A549 (cell line): ENCODE measurements around the gene PPP2R3C. TPM values are rescaled to one million over a fixed set of nuclear protein-coding genes. Genes with fewer than 3 reads are reported as not detected.

Experiments used
- ATAC-seq, 2 experiments: fragments of 200-7000 bp in 1 of 2; fragments of >200 bp in 1 of 2; cut with Nextera tagmentation in 1 of 2; cut with Tn5 transposase in 1 of 2; 3 replicates each; pipeline versions ENCODE4 v1.8.0 to v1.9.1; 2018 to 2020; ENCODE audit warnings: mild to moderate bottlenecking in 1 of 2, moderate library complexity in 1 of 2
- CTCF ChIA-PET: fragments of 300-600 bp; sonication (Branson Sonifier 250); formaldehyde crosslinking; extraction: SDS; loops from one replicate; lab custom pipeline; 2021; ENCODE audit warnings: antibody characterized with exemption, inconsistent platforms; lab: Yijun Ruan, JAX
- POLR2A ChIA-PET: fragments of 350-600 bp; formaldehyde crosslinking; extraction: SDS; loops from one replicate; lab custom pipeline; 2021; ENCODE audit warnings: antibody characterized with exemption, inconsistent platforms; lab: Yijun Ruan, JAX
- DNase-seq, 2 experiments: peaks; one replicate each; pipeline versions ENCODE4 v3.0.0 to v3.0.0-alpha.2; 2011 to 2016; ENCODE audit warnings: low read depth in 1 of 2, low spot score in 1 of 2
- FAIRE-seq: peaks from 2 replicates; lab custom pipeline; 2011; peaks lifted over from hg19 to GRCh38; lab: Jason Lieb, UNC
- H3K27ac ChIP-seq, 2 experiments: fragments of >200 bp; sonication (Bioruptor Twin); formaldehyde crosslinking; 3 replicates each; pipeline ENCODE4 v1.5.1; 2016 to 2017
- H3K4me1 ChIP-seq: fragments of >200 bp; sonication (Bioruptor Twin); formaldehyde crosslinking; 3 replicates; pipeline ENCODE4 v1.6.1; 2016
- H3K4me2 ChIP-seq: fragments of >200 bp; sonication (Bioruptor Twin); formaldehyde crosslinking; 3 replicates; pipeline ENCODE4 v1.6.1; 2016
- H3K4me3 ChIP-seq: fragments of >200 bp; sonication (Bioruptor Twin); formaldehyde crosslinking; 3 replicates; pipeline ENCODE4 v1.5.1; 2016
- H3K9me3 ChIP-seq: fragments of >200 bp; sonication (Bioruptor Twin); formaldehyde crosslinking; 3 replicates; pipeline ENCODE4 v1.6.1; 2016
- BHLHE40 ChIP-seq: IDR thresholded peaks from 2 replicates; pipeline ENCODE4 v1.6.1; 2012; ENCODE audit warnings: low read depth, low read length, inconsistent platforms
- CBX2 ChIP-seq: fragments of 200-600 bp; sonication (generic); IDR thresholded peaks from 2 replicates; pipeline ENCODE4 v1.6.1; 2016; ENCODE audit warnings: low read depth, mild to moderate bottlenecking, borderline replicate concordance
- CBX8 ChIP-seq: fragments of 200-600 bp; sonication (generic); IDR thresholded peaks from 2 replicates; pipeline ENCODE4 v1.6.1; 2016
- EHF ChIP-seq: fragments of 250-450 bp; sonication (Bioruptor Pico); IDR thresholded peaks from 2 replicates; pipeline ENCODE4 v1.5.0; 2020; ENCODE audit warnings: mild to moderate bottlenecking
- EP300 ChIP-seq, 2 experiments: fragments of >200 bp; sonication (Bioruptor Twin); formaldehyde crosslinking; IDR thresholded peaks; 2 replicates in 1 of 2; 3 replicates in 1 of 2; pipeline ENCODE4 v1.6.1; 2016 to 2017
- ESRRA ChIP-seq: fragments of 150-350 bp; IDR thresholded peaks from 2 replicates; pipeline ENCODE4 v1.6.1; 2014; ENCODE audit warnings: mild to moderate bottlenecking, low read length, borderline replicate concordance
- FOSB ChIP-seq: fragments of 250-450 bp; sonication (Bioruptor Pico); IDR thresholded peaks from 2 replicates; pipeline ENCODE4 v1.5.0; 2020; ENCODE audit warnings: mild to moderate bottlenecking, moderate library complexity
- FOSL2 ChIP-seq, 2 experiments: fragments of 450-650 bp in 1 of 2; fragments of >200 bp in 1 of 2; sonication (Bioruptor Twin) in 1 of 2; formaldehyde crosslinking; IDR thresholded peaks; 2 replicates each; pipeline versions ENCODE4 v1.5.0 to v1.6.1; 2016 to 2020; ENCODE audit warnings: mild to moderate bottlenecking in 1 of 2, moderate library complexity in 1 of 2
- HDAC2 ChIP-seq: fragments of 200-600 bp; sonication (generic); IDR thresholded peaks from 2 replicates; pipeline ENCODE4 v1.6.1; 2016
- HMGXB4 ChIP-seq: fragments of 250-450 bp; sonication (Bioruptor Pico); IDR thresholded peaks from 2 replicates; pipeline ENCODE4 v1.5.0; 2021; ENCODE audit warnings: mild to moderate bottlenecking, moderate library complexity, borderline replicate concordance
- HOXA7 ChIP-seq: fragments of 250-450 bp; sonication (Bioruptor Pico); IDR thresholded peaks from 2 replicates; pipeline ENCODE4 v1.5.0; 2020; ENCODE audit warnings: mild to moderate bottlenecking, moderate library complexity
- HOXB5 ChIP-seq: fragments of 250-450 bp; sonication (Bioruptor Pico); IDR thresholded peaks from 2 replicates; pipeline ENCODE4 v1.5.0; 2020; ENCODE audit warnings: mild to moderate bottlenecking, moderate library complexity
- KDM1A ChIP-seq: fragments of 200-600 bp; sonication (generic); IDR thresholded peaks from 2 replicates; pipeline ENCODE4 v1.6.1; 2016; ENCODE audit warnings: low read depth, mild to moderate bottlenecking
- MAFK ChIP-seq: fragments of 450-650 bp; IDR thresholded peaks from 2 replicates; pipeline ENCODE4 v1.6.1; 2014; ENCODE audit not compliant: partially characterized antibody
- MAX ChIP-seq: IDR thresholded peaks from 2 replicates; pipeline ENCODE4 v1.6.1; 2012
- MYC ChIP-seq: IDR thresholded peaks from 2 replicates; pipeline ENCODE4 v1.6.1; 2012; ENCODE audit warnings: mild to moderate bottlenecking, inconsistent platforms, low read length, improper control_type of control experiment, borderline replicate concordance
- NFE2L2 ChIP-seq: fragments of 150-350 bp; conservative IDR thresholded peaks from 2 replicates; pipeline ENCODE4 v1.6.1; 2014; ENCODE audit warnings: low read length
- PBX3 ChIP-seq: IDR thresholded peaks from 2 replicates; pipeline ENCODE4 v1.6.1; 2012
- POLR2AphosphoS2 ChIP-seq: conservative IDR thresholded peaks from 2 replicates; pipeline ENCODE4 v1.6.1; 2012; ENCODE audit warnings: low read length, improper control_type of control experiment, inconsistent platforms
- RAD21 ChIP-seq, 2 experiments: fragments of >200 bp in 1 of 2; sonication (Bioruptor Twin) in 1 of 2; formaldehyde crosslinking in 1 of 2; IDR thresholded peaks in 1 of 2; conservative IDR thresholded peaks in 1 of 2; 2 replicates in 1 of 2; 3 replicates in 1 of 2; pipeline ENCODE4 v1.6.1; 2012 to 2018; ENCODE audit warnings: inconsistent platforms in 1 of 2
- RARB ChIP-seq: fragments of 250-450 bp; sonication (Bioruptor Pico); IDR thresholded peaks from 2 replicates; pipeline ENCODE4 v1.8.0; 2021; ENCODE audit warnings: mild to moderate bottlenecking, moderate library complexity
- RFX5 ChIP-seq: fragments of 450-650 bp; IDR thresholded peaks from 2 replicates; pipeline ENCODE4 v1.7.1; 2014; ENCODE audit warnings: antibody characterized with exemption, mild to moderate bottlenecking, moderate library complexity
- ZFP36 ChIP-seq: fragments of 450-650 bp; IDR thresholded peaks from 2 replicates; pipeline ENCODE4 v1.6.1; 2014; ENCODE audit warnings: borderline replicate concordance; ENCODE audit not compliant: partially characterized antibody
- WGBS: methylation state at CpG from one replicate; pipeline ENCODE4 v1.1.6; 2017; ENCODE audit errors: missing lambda C conversion rate; 5-methylcytosine and 5-hydroxymethylcytosine counted together
- polyA plus RNA-seq, 4 experiments: library from polyadenylated mRNA; depleted of rRNA in 3 of 4; stranded (reverse); fragments of >200 nt; fragmentation: RNase III in 1 of 4; extraction: RNeasy Plus Mini Kit Qiagen cat#74134 plus additional on column Dnase treatment in 1 of 4; gene quantifications; 2 replicates in 3 of 4; 3 replicates in 1 of 4; pipeline ENCODE4 v1.2.3, GENCODE V29; 2011 to 2017

PPP2R3C gene
- polyA plus RNA-seq, 2 of the 4 experiments (the other 2 are of a cell fraction) = 19.2 to 32.1 TPM

- WGBS = 23% methylated on average over 1 of the region's 1 CpG
- no peak overlapping the region for H3K4me3 ChIP-seq
- DNase-seq (peak in 1 of 2 experiments; percentile 34), FAIRE-seq (no peak), ATAC-seq (peak in 1 of 2 experiments; percentile 20; a peak in 2 of 6 replicates)
- no peaks in the 10 kb centered on the region for H3K9me3 ChIP-seq
- CTCF ChIA-PET = interaction anchor here (1.5 kb wide), 1 partner anchor 12 kb away, joined by 3 read pairs; no protein-coding TSS in a partner anchor
- POLR2A ChIA-PET = interaction anchor here (0.7 to 1.0 kb wide), 3 partner anchors 67 to 352 kb away, joined by 3 to 4 read pairs (median 3); partner anchors contain the start of gene BAZ1A
- peak overlapping the region; percentile 71 for H3K4me2 ChIP-seq
- H3K27ac ChIP-seq = peak overlapping the region; percentile 82 to 88; a peak in 5 of 6 replicates
- peaks cover 51% of the 10 kb centered on the region for H3K4me1 ChIP-seq
- TF ChIP-seq KDM1A = no peak
- TF ChIP-seq FOSB = no peak
- TF ChIP-seq EP300 (IDR thresholded peaks at IDR 0.05) = no peak
- TF ChIP-seq PBX3 = no peak
Observed at GRCh38 chr14:35051796-35052195, 70.0 kb downstream of the PPP2R3C start.

GRCh38 chr14:35050652-35051051 lies 71.1 kb downstream of the PPP2R3C start:
- peak overlapping the region; percentile 71 for H3K4me2 ChIP-seq
- CTCF ChIA-PET = interaction anchor here (0.7 to 1.5 kb wide), 3 partner anchors 13 to 396 kb away, joined by 3 to 4 read pairs (median 3); no protein-coding TSS in a partner anchor
- ATAC-seq (peak in 1 of 2 experiments; percentile 6; a peak in 3 of 6 replicates), DNase-seq (peak; percentile 37 to 81)
- H3K27ac ChIP-seq = peak overlapping the region; percentile 82 to 88
- WGBS = 0% methylated on average over 1 of the region's 1 CpG
- H3K4me1 ChIP-seq = peaks cover 51% of the 10 kb centered on the region
- H3K9me3 ChIP-seq = no peaks in the 10 kb centered on the region
- TF ChIP-seq HOXA7 (CRISPR knock-in tag) = peak; percentile 74; the same call in 1 of the 2 replicates
- TF ChIP-seq RFX5 = no peak
- no peak for TF ChIP-seq CBX2
- TF ChIP-seq MAX = 0 out of 2 replicates have a peak, but pooled peaks have one; percentile 23
- TF ChIP-seq ESRRA = no peak
- no peak for TF ChIP-seq BHLHE40
- TF ChIP-seq FOSL2 (IDR thresholded peaks at IDR 0.05) = no peak
- peak; percentile 68 for TF ChIP-seq FOSL2 (CRISPR knock-in tag; IDR thresholded peaks at IDR 0.05)
- TF ChIP-seq MAFK = peak; percentile 99
- no peak for TF ChIP-seq CBX8
- peak; percentile 97 for TF ChIP-seq NFE2L2
- no peak for TF ChIP-seq MYC
- no peak for TF ChIP-seq POLR2AphosphoS2
- TF ChIP-seq ZFP36 = no peak
- no peak for TF ChIP-seq EHF (CRISPR knock-in tag)
- TF ChIP-seq RAD21 (conservative IDR thresholded peaks at IDR 0.05 in 1 of 2, IDR thresholded peaks at IDR 0.05 in 1 of 2) = no peak
- TF ChIP-seq EP300 (IDR thresholded peaks at IDR 0.05) = no peak
- TF ChIP-seq RARB (CRISPR knock-in tag) = no peak
- TF ChIP-seq HOXB5 (CRISPR knock-in tag) = no peak
- no peak for TF ChIP-seq HDAC2
- TF ChIP-seq HMGXB4 (CRISPR knock-in tag) = no peak
- TF ChIP-seq, all 56 proteins: peak for 5
- POLR2A ChIA-PET = interaction anchor here (0.6 to 1.1 kb wide), 3 partner anchors 10 to 71 kb away, joined by 3 to 5 read pairs (median 4); partner anchors contain the start of genes PPP2R3C and PRORP
- no peak overlapping the region for H3K4me3 ChIP-seq
- no peak for FAIRE-seq
